Fibroblast of pulmonary artery (primary cell): ENCODE measurements around the gene UNC80.

ENCODE experiments used
- DNase-seq: peaks from one replicate; pipeline ENCODE4 v3.0.0-alpha.2; 2010; ENCODE audit warnings: low read depth
- H3K4me3 ChIP-seq: replicated peaks from 2 replicates; pipeline ENCODE4 v1.5.1; 2011; ENCODE audit warnings: low read depth, mild to moderate bottlenecking, control low read depth, low read length, moderate library complexity
- TF ChIP-seq, protein P1 (sequence below): IDR thresholded peaks from 2 replicates; pipeline ENCODE4 v1.5.1; 2011; ENCODE audit warnings: mild to moderate bottlenecking, control low read depth, low read length, inconsistent platforms; ENCODE audit errors: missing control alignments

Gene UNC80

DNA sequence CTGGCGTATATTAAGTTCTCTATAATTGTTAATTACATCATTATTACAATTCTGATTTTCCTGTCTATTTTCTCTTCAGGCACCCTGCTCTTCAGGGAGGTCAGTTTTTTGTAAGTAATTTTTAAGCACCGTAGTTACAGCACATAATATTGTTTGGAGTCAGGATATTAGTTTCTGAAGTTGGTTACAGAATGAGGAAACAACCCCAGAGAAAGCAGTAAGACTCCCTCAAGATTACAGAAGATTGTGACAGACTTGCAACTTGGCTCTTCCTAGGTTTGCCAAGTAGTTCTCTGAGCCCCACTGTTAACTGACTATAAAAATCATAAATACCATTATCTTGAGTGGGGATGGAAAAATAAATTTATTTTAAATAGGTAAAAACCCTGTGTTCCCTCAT lies 231.7 kb downstream of the UNC80 start:
- peak overlapping the region; percentile 100 for H3K4me3 ChIP-seq
- DNase-seq: peak; percentile 18
- TF ChIP-seq, protein P1, sequence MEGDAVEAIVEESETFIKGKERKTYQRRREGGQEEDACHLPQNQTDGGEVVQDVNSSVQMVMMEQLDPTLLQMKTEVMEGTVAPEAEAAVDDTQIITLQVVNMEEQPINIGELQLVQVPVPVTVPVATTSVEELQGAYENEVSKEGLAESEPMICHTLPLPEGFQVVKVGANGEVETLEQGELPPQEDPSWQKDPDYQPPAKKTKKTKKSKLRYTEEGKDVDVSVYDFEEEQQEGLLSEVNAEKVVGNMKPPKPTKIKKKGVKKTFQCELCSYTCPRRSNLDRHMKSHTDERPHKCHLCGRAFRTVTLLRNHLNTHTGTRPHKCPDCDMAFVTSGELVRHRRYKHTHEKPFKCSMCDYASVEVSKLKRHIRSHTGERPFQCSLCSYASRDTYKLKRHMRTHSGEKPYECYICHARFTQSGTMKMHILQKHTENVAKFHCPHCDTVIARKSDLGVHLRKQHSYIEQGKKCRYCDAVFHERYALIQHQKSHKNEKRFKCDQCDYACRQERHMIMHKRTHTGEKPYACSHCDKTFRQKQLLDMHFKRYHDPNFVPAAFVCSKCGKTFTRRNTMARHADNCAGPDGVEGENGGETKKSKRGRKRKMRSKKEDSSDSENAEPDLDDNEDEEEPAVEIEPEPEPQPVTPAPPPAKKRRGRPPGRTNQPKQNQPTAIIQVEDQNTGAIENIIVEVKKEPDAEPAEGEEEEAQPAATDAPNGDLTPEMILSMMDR: no peak

DNA sequence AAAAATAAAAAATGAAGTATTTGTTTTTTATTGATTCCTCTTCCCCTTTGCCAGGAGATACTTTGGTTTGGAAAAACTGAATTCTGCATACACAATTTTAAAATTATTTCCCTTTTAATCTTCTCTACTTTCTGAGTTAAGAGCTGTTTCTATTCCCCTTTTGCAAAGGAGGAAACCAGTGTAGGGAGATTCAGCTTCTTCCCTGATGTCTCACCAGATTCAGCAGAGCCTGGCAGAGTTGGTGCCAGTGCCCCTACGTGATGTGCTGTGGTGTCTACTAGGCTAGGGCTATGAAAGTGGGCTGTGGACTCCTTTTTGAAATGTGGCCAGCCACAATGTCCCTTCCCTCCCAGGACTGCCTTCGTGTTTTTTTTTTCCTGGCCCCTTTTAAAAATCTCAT lies 233.2 kb downstream of the UNC80 start:
- no peak for DNase-seq
- TF ChIP-seq, protein P1: no peak
- H3K4me3 ChIP-seq: no peak overlapping the region

DNA sequence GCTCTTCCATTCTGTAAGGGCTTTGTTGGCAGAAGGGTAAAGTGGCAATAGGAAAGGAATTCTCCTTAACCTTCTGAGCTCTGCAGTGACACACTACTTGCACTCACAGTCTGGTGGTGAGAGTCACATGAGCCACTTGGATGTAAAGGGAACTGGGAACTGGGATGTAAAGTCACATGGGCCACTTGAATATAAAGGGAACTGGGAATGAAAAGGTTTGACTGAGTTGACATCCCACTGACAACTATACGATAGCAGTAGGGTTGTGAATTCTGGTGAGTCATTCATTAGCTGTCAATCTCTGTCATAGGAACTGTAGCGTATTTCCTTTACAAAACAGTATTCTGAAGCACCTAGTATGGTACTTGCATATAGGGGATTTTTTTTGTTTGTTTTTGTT lies 236.3 kb downstream of the UNC80 start:
- no peak overlapping the region for H3K4me3 ChIP-seq
- TF ChIP-seq, protein P1: no peak
- DNase-seq: no peak

DNA sequence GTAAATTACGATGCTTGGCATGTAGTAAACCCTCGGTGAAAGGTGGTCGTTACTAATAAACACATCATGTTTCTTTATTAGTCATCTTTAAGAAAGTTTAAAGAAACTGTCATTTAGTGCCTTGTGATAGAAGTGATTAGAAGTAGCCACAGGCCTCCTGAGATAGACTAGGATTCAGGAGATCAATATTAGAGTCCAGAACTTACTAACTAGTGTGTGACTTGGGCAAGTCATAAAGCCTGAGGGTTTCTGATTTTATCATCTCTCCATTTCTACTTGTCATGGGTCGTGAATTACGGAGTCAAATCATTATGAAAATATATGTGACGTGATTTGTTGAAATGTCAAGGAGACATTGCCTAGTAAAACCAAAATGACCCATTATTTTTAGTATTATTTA lies 237.5 kb downstream of the UNC80 start:
- H3K4me3 ChIP-seq: no peak overlapping the region
- TF ChIP-seq, protein P1: no peak
- DNase-seq: no peak

DNA sequence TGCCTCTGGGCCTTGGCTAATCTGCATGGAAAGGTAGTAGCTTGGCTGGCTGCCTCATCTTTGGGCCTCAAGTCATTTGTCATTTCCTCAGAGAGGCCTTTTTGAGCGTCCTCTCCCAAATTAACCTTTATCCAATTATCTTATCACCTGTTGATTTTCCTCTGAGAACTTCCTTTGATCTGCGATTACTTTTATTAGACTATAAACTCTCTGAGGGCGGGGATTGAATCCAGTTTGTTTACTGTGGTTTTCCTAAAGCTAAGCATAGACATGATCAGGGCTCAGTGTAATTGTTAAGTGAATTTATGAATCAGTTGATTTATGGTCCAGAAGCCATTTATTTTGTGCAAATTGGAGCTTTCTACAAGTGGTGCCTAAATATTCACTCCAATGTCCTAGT lies 238.3 kb downstream of the UNC80 start:
- no peak overlapping the region for H3K4me3 ChIP-seq
- DNase-seq: no peak
- TF ChIP-seq, protein P1: no peak

DNA sequence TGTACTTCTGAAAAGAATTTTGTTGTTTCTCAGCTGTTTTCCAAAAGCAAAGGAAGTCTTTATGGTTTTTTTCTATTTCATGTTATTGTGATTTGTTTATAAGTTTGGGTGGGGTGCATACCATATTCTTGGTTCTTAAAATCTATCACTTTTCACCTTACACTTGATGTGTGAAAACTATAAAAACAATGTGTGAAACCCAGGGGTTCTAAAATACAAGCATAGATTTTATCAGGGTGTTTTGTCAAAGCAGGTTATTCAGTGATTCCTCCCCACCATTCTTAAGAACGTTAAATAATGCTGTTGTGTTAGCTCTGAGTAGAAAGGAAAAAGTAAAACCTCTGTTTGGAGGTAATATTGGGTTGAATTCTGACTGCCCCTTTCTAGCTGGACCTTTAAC lies 248.5 kb downstream of the UNC80 start:
- no peak for DNase-seq
- TF ChIP-seq, protein P1: no peak

DNA sequence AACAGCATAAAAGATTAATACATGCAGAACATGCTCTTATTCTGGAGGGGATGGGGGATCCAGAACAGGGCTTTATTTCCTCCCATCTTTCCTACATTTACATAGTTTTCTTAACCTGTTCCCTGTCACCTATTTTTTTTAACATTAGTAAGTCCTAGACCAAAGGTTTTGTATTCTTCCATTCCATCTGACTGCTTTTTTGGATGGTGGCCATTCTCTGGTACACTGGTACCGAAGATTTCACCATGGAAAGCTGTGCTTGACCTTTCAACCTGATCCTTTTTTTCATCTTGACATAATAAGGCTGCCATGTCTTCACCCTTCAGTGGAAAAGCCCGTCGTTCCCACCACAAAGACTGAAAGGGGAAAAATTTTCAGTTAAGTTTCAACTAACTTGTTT lies 251.2 kb downstream of the UNC80 start:
- DNase-seq: no peak
- TF ChIP-seq, protein P1: no peak
- H3K4me3 ChIP-seq: no peak overlapping the region

More for the DNA sequence above, 248.5 kb downstream of the UNC80 start:
- no peak overlapping the region for H3K4me3 ChIP-seq
